Esophagus muscularis mucosa (tissue), 4 donors: ENCODE results near the gene TBATA. TPM values are rescaled to one million over a fixed set of nuclear protein-coding genes. Genes with fewer than 3 reads are reported as not detected.

Experiments
- DNase-seq: peaks from one replicate; pipeline ENCODE4 v3.0.0-alpha.2; 2017; ENCODE audit errors: extremely low spot score
- H3K27ac ChIP-seq, 4 donors: fragments of 200-600 bp; sonication (generic); replicated peaks in 1 of 4; 1 replicate in 3 of 4; 2 replicates in 1 of 4; pipeline ENCODE4 v1.5.1; 2016 to 2019; ENCODE audit warnings: mild to moderate bottlenecking in 1 of 4
- H3K27me3 ChIP-seq, 4 donors: fragments of 200-600 bp; sonication (generic); one replicate each; pipeline versions ENCODE4 v1.5.1 to v1.6.0; 2016 to 2019
- H3K36me3 ChIP-seq, 4 donors: fragments of 200-600 bp; sonication (generic); one replicate each; pipeline ENCODE4 v1.5.1; 2016 to 2019
- H3K4me1 ChIP-seq, 4 donors: fragments of 200-600 bp; sonication (generic); one replicate each; pipeline ENCODE4 v1.5.1; 2016 to 2019
- H3K4me3 ChIP-seq, 4 donors: fragments of 200-600 bp; sonication (generic); 1 replicate in 2 of 4; 2 replicates in 2 of 4; pipeline ENCODE4 v1.5.1; 2016 to 2019; ENCODE audit warnings: mild to moderate bottlenecking in 4 of 4, moderate library complexity in 1 of 4
- H3K9me3 ChIP-seq, 4 donors: fragments of 200-600 bp; sonication (generic); 1 replicate in 3 of 4; 2 replicates in 1 of 4; pipeline ENCODE4 v1.5.1; 2016 to 2019
- EP300 ChIP-seq: sonication (generic); formaldehyde crosslinking; IDR thresholded peaks from one replicate; pipeline ENCODE4 v1.6.1; 2017; ENCODE audit warnings: antibody characterized with exemption
- POLR2A ChIP-seq: fragments of 450-650 bp; IDR thresholded peaks from one replicate; pipeline ENCODE4 v1.6.1; 2017; ENCODE audit warnings: antibody characterized with exemption, moderate library complexity, mild to moderate bottlenecking, low read depth
- POLR2AphosphoS5 ChIP-seq, 2 donors: sonication (generic); formaldehyde crosslinking; IDR thresholded peaks; one replicate each; pipeline ENCODE4 v1.6.1; 2017; ENCODE audit warnings: antibody characterized with exemption in 2 of 2
- WGBS: methylation state at CpG from one replicate; pipeline ENCODE4 v1.1.5; 2018; 5-methylcytosine and 5-hydroxymethylcytosine counted together
- intact Hi-C: fragments of 100-400 bp; cut with DNase I; formaldehyde crosslinking; loops from one replicate; pipeline ENCODE4 v1.15.1; 2023
- total RNA-seq, 4 donors: library from RNA; depleted of rRNA; stranded (reverse); fragments of >200 nt; gene quantifications; one replicate each; pipeline versions ENCODE4 v1.1.0 to v1.2.1, GENCODE V29; 2016
- TF ChIP-seq, protein P1 (sequence below), 3 experiments: fragments of 200-600 bp in 2 of 3; fragments of 450-650 bp in 1 of 3; sonication (generic) in 2 of 3; IDR thresholded peaks; one replicate each; pipeline ENCODE4 v1.5.1; 2017 to 2019; ENCODE audit warnings: antibody characterized with exemption in 3 of 3, mild to moderate bottlenecking in 2 of 3, moderate library complexity in 1 of 3

TBATA gene
- total RNA-seq, 4 donors from 2014 or later = not detected

- WGBS = 80% methylated on average over 3 of the region's 3 CpGs
- intact Hi-C loops = no loop called here
Measured at GRCh38 chr10:70811881-70812280, 26.7 kb upstream of the TBATA start.

DNA sequence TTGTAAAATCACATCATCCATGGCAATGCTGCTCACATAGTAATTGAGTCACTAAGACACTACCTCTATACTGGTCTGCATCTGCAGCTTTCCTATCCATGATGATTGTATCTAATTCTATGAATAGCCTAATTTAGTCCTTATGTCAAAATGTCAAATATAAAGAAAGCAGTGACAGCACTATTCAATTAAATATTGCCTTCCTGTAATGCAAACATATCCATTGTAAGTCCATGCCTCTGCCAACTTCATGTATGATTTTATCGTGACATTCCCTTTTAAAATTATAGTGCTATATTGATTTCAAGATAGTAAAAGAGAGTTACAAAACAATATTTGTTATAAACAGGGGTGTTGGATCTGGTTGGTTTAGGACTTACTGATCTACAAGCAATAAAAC lies 25.8 kb upstream of the TBATA start:
- 46% methylated on average over 1 of the region's 1 CpG for WGBS
- DNase-seq = no peak
- Histone ChIP-seq H3K27ac (no peak overlapping the region), H3K4me1 (peaks cover 5 to 8% (median 6%) of the 10 kb centered on the region in 4 donors), H3K27me3 (no peaks in the 10 kb centered on the region), H3K9me3 (no peaks in the 10 kb centered on the region), H3K4me3 (no peak overlapping the region), H3K36me3 (no peaks in the 10 kb centered on the region)
- TF ChIP-seq EP300 = no peak
- TF ChIP-seq, protein P1, sequence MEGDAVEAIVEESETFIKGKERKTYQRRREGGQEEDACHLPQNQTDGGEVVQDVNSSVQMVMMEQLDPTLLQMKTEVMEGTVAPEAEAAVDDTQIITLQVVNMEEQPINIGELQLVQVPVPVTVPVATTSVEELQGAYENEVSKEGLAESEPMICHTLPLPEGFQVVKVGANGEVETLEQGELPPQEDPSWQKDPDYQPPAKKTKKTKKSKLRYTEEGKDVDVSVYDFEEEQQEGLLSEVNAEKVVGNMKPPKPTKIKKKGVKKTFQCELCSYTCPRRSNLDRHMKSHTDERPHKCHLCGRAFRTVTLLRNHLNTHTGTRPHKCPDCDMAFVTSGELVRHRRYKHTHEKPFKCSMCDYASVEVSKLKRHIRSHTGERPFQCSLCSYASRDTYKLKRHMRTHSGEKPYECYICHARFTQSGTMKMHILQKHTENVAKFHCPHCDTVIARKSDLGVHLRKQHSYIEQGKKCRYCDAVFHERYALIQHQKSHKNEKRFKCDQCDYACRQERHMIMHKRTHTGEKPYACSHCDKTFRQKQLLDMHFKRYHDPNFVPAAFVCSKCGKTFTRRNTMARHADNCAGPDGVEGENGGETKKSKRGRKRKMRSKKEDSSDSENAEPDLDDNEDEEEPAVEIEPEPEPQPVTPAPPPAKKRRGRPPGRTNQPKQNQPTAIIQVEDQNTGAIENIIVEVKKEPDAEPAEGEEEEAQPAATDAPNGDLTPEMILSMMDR (IDR thresholded peaks at IDR 0.05) = no peak
- intact Hi-C loops = no loop called here

More at GRCh38 chr10:70811881-70812280, 26.7 kb upstream of the TBATA start:
- Histone ChIP-seq H3K36me3 (no peaks in the 10 kb centered on the region), H3K9me3 (no peaks in the 10 kb centered on the region), H3K27me3 (no peaks in the 10 kb centered on the region), H3K4me1 (peaks cover 8 to 11% (median 10%) of the 10 kb centered on the region in 4 donors), H3K27ac (no peak overlapping the region), H3K4me3 (no peak overlapping the region)
- peak; percentile 60 for DNase-seq
- TF ChIP-seq EP300 (no peak), POLR2A (no peak), POLR2AphosphoS5 (IDR thresholded peaks at IDR 0.05) (no peak)
- TF ChIP-seq, protein P1 (IDR thresholded peaks at IDR 0.05) = no peak

GRCh38 chr10:70809726-70810125 lies 24.5 kb upstream of the TBATA start:
- intact Hi-C loops = no loop called here
- Histone ChIP-seq H3K27ac (no peak overlapping the region), H3K27me3 (no peaks in the 10 kb centered on the region), H3K4me3 (no peak overlapping the region), H3K36me3 (no peaks in the 10 kb centered on the region), H3K4me1 (peaks cover 0 to 2% (median 0%) of the 10 kb centered on the region in 4 donors), H3K9me3 (no peaks in the 10 kb centered on the region)
- DNase-seq = no peak
- 100% methylated on average over 2 of the region's 2 CpGs for WGBS
- TF ChIP-seq EP300 = no peak
- TF ChIP-seq, protein P1 (IDR thresholded peaks at IDR 0.05) = no peak
- TF ChIP-seq POLR2AphosphoS5 (IDR thresholded peaks at IDR 0.05) = no peak
- TF ChIP-seq POLR2A = no peak

GRCh38 chr10:70809011-70809611 lies 23.9 kb upstream of the TBATA start:
- WGBS = 80% methylated on average over 6 of the region's 6 CpGs

GRCh38 chr10:70807556-70807955 lies 22.4 kb upstream of the TBATA start:
- Histone ChIP-seq H3K27me3 (no peaks in the 10 kb centered on the region), H3K27ac (no peak overlapping the region), H3K36me3 (no peaks in the 10 kb centered on the region), H3K4me1 (peaks cover 0 to 11% (median 7%) of the 10 kb centered on the region in 4 donors), H3K9me3 (no peaks in the 10 kb centered on the region), H3K4me3 (no peak overlapping the region)
- intact Hi-C loops = no loop called here
- WGBS = 69% methylated on average over 3 of the region's 3 CpGs
- peak; percentile 42 for DNase-seq
- TF ChIP-seq, protein P1 (IDR thresholded peaks at IDR 0.05) = no peak
- TF ChIP-seq EP300 = no peak
- no peak for TF ChIP-seq POLR2A
- TF ChIP-seq POLR2AphosphoS5 (IDR thresholded peaks at IDR 0.05) = no peak

More at GRCh38 chr10:70809011-70809611, 23.9 kb upstream of the TBATA start:
- Histone ChIP-seq H3K36me3 (no peaks in the 10 kb centered on the region), H3K27me3 (no peaks in the 10 kb centered on the region), H3K4me3 (no peak overlapping the region), H3K4me1 (peaks cover 0 to 8% (median 3%) of the 10 kb centered on the region in 4 donors), H3K9me3 (no peaks in the 10 kb centered on the region), H3K27ac (no peak overlapping the region)
- TF ChIP-seq EP300 = no peak
- DNase-seq = peak; percentile 86
- intact Hi-C loops = no loop called here
